Stimulated activated CD4-positive, alpha-beta T cell treated with anti-CD3 and anti-CD28 coated beads, Interleukin-12 subunit alpha, Interleukin-12 subunit beta, amount 100 ng/mL, for 24 hours (primary cell): Measurements from ENCODE around the gene PEMT.
A peak's percentile ranks its signal among the peaks of the same experiment; 100 is the strongest.
"Not testable (repeated sequence)": the region's sequence is repeated elsewhere in the genome, so short reads cannot be mapped to it uniquely, and the experiment has no call there.

ENCODE experiments used
- DNase-seq, 2 experiments: peaks; one replicate each; pipeline ENCODE4 v3.0.0-alpha.2; 2020; ENCODE audit warnings: low read depth in 2 of 2

PEMT gene

GRCh38 chr17:17591355-17592298 is at the start of gene PEMT:
Gene PEMT (minus strand): TSS chr17:17591708. CDS start chr17:17591626, 82 bp downstream.
- DNase-seq: peak; percentile 86 to 90

- not testable (repeated sequence) for DNase-seq
Observed at GRCh38 chr17:17639661-17640270, 48.3 kb upstream of the PEMT start.

GRCh38 chr17:17638467-17638866 is 47.0 kb upstream of the PEMT start:
- no peak for DNase-seq

- DNase-seq: no peak
Observed at GRCh38 chr17:17636272-17636885, 44.9 kb upstream of the PEMT start.

- not testable (repeated sequence) for DNase-seq
Observed at GRCh38 chr17:17635537-17636271, 44.2 kb upstream of the PEMT start.

GRCh38 chr17:17635126-17635525 is 43.6 kb upstream of the PEMT start:
- no peak for DNase-seq

- DNase-seq: no peak
Observed at GRCh38 chr17:17633310-17633709, 41.8 kb upstream of the PEMT start.

GRCh38 chr17:17632690-17633089 is 41.2 kb upstream of the PEMT start:
- DNase-seq: not testable (repeated sequence)

GRCh38 chr17:17628388-17629008 is 37.0 kb upstream of the PEMT start:
- DNase-seq: peak in 1 of 2 experiments; percentile 12

GRCh38 chr17:17626840-17627239 is 35.3 kb upstream of the PEMT start:
- DNase-seq: no peak

- DNase-seq: no peak
Observed at GRCh38 chr17:17626151-17626805, 34.8 kb upstream of the PEMT start.

GRCh38 chr17:17624741-17625140 is 33.2 kb upstream of the PEMT start:
- no peak for DNase-seq

GRCh38 chr17:17623904-17624303 is 32.4 kb upstream of the PEMT start:
- no peak for DNase-seq

- no peak for DNase-seq
Observed at GRCh38 chr17:17621254-17621653, 29.7 kb upstream of the PEMT start.

- peak in 1 of 2 experiments; percentile 37 for DNase-seq
Observed at GRCh38 chr17:17613708-17614114, 22.2 kb upstream of the PEMT start.

- DNase-seq: no peak
Observed at GRCh38 chr17:17612085-17613022, 20.8 kb upstream of the PEMT start.

GRCh38 chr17:17609121-17609520 is 17.6 kb upstream of the PEMT start:
- DNase-seq: no peak

- DNase-seq: no peak
Observed at GRCh38 chr17:17606416-17607000, 15.0 kb upstream of the PEMT start.

- DNase-seq: no peak
Observed at GRCh38 chr17:17605729-17606088, 14.2 kb upstream of the PEMT start.
